A549 (cell line): ENCODE measurements around the gene ACOXL. TPM values are rescaled to one million over a fixed set of nuclear protein-coding genes. Genes with fewer than 3 reads are reported as not detected.

ENCODE experiments used
- ATAC-seq, 2 experiments: fragments of 200-7000 bp in 1 of 2; fragments of >200 bp in 1 of 2; cut with Nextera tagmentation in 1 of 2; cut with Tn5 transposase in 1 of 2; 3 replicates each; pipeline versions ENCODE4 v1.8.0 to v1.9.1; 2018 to 2020; ENCODE audit warnings: mild to moderate bottlenecking in 1 of 2, moderate library complexity in 1 of 2
- CTCF ChIA-PET: fragments of 300-600 bp; sonication (Branson Sonifier 250); formaldehyde crosslinking; extraction: SDS; loops from one replicate; lab custom pipeline; 2021; ENCODE audit warnings: antibody characterized with exemption, inconsistent platforms; lab: Yijun Ruan, JAX
- POLR2A ChIA-PET: fragments of 350-600 bp; formaldehyde crosslinking; extraction: SDS; loops from one replicate; lab custom pipeline; 2021; ENCODE audit warnings: antibody characterized with exemption, inconsistent platforms; lab: Yijun Ruan, JAX
- DNase-seq, 2 experiments: peaks; one replicate each; pipeline versions ENCODE4 v3.0.0 to v3.0.0-alpha.2; 2011 to 2016; ENCODE audit warnings: low read depth in 1 of 2, low spot score in 1 of 2
- FAIRE-seq: peaks from 2 replicates; lab custom pipeline; 2011; peaks lifted over from hg19 to GRCh38; lab: Jason Lieb, UNC
- H3K27ac ChIP-seq, 2 experiments: fragments of >200 bp; sonication (Bioruptor Twin); formaldehyde crosslinking; 3 replicates each; pipeline ENCODE4 v1.5.1; 2016 to 2017
- H3K4me1 ChIP-seq: fragments of >200 bp; sonication (Bioruptor Twin); formaldehyde crosslinking; 3 replicates; pipeline ENCODE4 v1.6.1; 2016
- H3K4me2 ChIP-seq: fragments of >200 bp; sonication (Bioruptor Twin); formaldehyde crosslinking; 3 replicates; pipeline ENCODE4 v1.6.1; 2016
- H3K4me3 ChIP-seq: fragments of >200 bp; sonication (Bioruptor Twin); formaldehyde crosslinking; 3 replicates; pipeline ENCODE4 v1.5.1; 2016
- H3K9me3 ChIP-seq: fragments of >200 bp; sonication (Bioruptor Twin); formaldehyde crosslinking; 3 replicates; pipeline ENCODE4 v1.6.1; 2016
- BHLHE40 ChIP-seq: IDR thresholded peaks from 2 replicates; pipeline ENCODE4 v1.6.1; 2012; ENCODE audit warnings: low read depth, low read length, inconsistent platforms
- CBX8 ChIP-seq: fragments of 200-600 bp; sonication (generic); IDR thresholded peaks from 2 replicates; pipeline ENCODE4 v1.6.1; 2016
- CEBPB ChIP-seq, 2 experiments: fragments of >200 bp in 1 of 2; sonication (Bioruptor Twin) in 1 of 2; formaldehyde crosslinking in 1 of 2; IDR thresholded peaks; 2 replicates each; pipeline ENCODE4 v1.6.1; 2012 to 2016
- CHD2 ChIP-seq: fragments of 150-350 bp; IDR thresholded peaks from 2 replicates; pipeline ENCODE4 v1.6.1; 2014; ENCODE audit warnings: low read length; ENCODE audit not compliant: partially characterized antibody
- CHD4 ChIP-seq: fragments of 200-600 bp; sonication (generic); IDR thresholded peaks from 2 replicates; pipeline ENCODE4 v1.6.1; 2016; ENCODE audit warnings: antibody characterized with exemption, mild to moderate bottlenecking, borderline replicate concordance
- EHF ChIP-seq: fragments of 250-450 bp; sonication (Bioruptor Pico); IDR thresholded peaks from 2 replicates; pipeline ENCODE4 v1.5.0; 2020; ENCODE audit warnings: mild to moderate bottlenecking
- FOSB ChIP-seq: fragments of 250-450 bp; sonication (Bioruptor Pico); IDR thresholded peaks from 2 replicates; pipeline ENCODE4 v1.5.0; 2020; ENCODE audit warnings: mild to moderate bottlenecking, moderate library complexity
- FOSL2 ChIP-seq, 2 experiments: fragments of 450-650 bp in 1 of 2; fragments of >200 bp in 1 of 2; sonication (Bioruptor Twin) in 1 of 2; formaldehyde crosslinking; IDR thresholded peaks; 2 replicates each; pipeline versions ENCODE4 v1.5.0 to v1.6.1; 2016 to 2020; ENCODE audit warnings: mild to moderate bottlenecking in 1 of 2, moderate library complexity in 1 of 2
- GATA3 ChIP-seq: IDR thresholded peaks from 2 replicates; pipeline ENCODE4 v1.6.1; 2012; ENCODE audit warnings: borderline replicate concordance
- HDAC2 ChIP-seq: fragments of 200-600 bp; sonication (generic); IDR thresholded peaks from 2 replicates; pipeline ENCODE4 v1.6.1; 2016
- HEYL ChIP-seq: fragments of 250-450 bp; sonication (Bioruptor Pico); IDR thresholded peaks from 2 replicates; pipeline ENCODE4 v1.8.0; 2021; ENCODE audit warnings: mild to moderate bottlenecking, moderate library complexity
- HOXB13 ChIP-seq: fragments of 250-450 bp; sonication (Bioruptor Pico); IDR thresholded peaks from 2 replicates; pipeline ENCODE4 v1.5.0; 2020; ENCODE audit warnings: low read depth, mild to moderate bottlenecking, moderate library complexity
- HOXB5 ChIP-seq: fragments of 250-450 bp; sonication (Bioruptor Pico); IDR thresholded peaks from 2 replicates; pipeline ENCODE4 v1.5.0; 2020; ENCODE audit warnings: mild to moderate bottlenecking, moderate library complexity
- MAFK ChIP-seq: fragments of 450-650 bp; IDR thresholded peaks from 2 replicates; pipeline ENCODE4 v1.6.1; 2014; ENCODE audit not compliant: partially characterized antibody
- MAZ ChIP-seq: fragments of 150-350 bp; IDR thresholded peaks from 2 replicates; pipeline ENCODE4 v1.6.1; 2014; ENCODE audit warnings: antibody characterized with exemption, low read depth, low read length, borderline replicate concordance
- MYC ChIP-seq: IDR thresholded peaks from 2 replicates; pipeline ENCODE4 v1.6.1; 2012; ENCODE audit warnings: mild to moderate bottlenecking, inconsistent platforms, low read length, improper control_type of control experiment, borderline replicate concordance
- NR3C1 ChIP-seq: fragments of >200 bp; sonication (Bioruptor Twin); formaldehyde crosslinking; IDR thresholded peaks from 3 replicates; pipeline ENCODE4 v1.6.1; 2017
- PHF8 ChIP-seq: fragments of 200-600 bp; sonication (generic); IDR thresholded peaks from 2 replicates; pipeline ENCODE4 v1.6.1; 2016; ENCODE audit warnings: low read depth, mild to moderate bottlenecking, antibody characterized with exemption, moderate library complexity, borderline replicate concordance
- RAD21 ChIP-seq, 2 experiments: fragments of >200 bp in 1 of 2; sonication (Bioruptor Twin) in 1 of 2; formaldehyde crosslinking in 1 of 2; IDR thresholded peaks in 1 of 2; conservative IDR thresholded peaks in 1 of 2; 2 replicates in 1 of 2; 3 replicates in 1 of 2; pipeline ENCODE4 v1.6.1; 2012 to 2018; ENCODE audit warnings: inconsistent platforms in 1 of 2
- RCOR1 ChIP-seq: fragments of 150-350 bp; IDR thresholded peaks from 2 replicates; pipeline ENCODE4 v1.6.1; 2014; ENCODE audit warnings: antibody characterized with exemption, low read length, low read depth
- RFX5 ChIP-seq: fragments of 450-650 bp; IDR thresholded peaks from 2 replicates; pipeline ENCODE4 v1.7.1; 2014; ENCODE audit warnings: antibody characterized with exemption, mild to moderate bottlenecking, moderate library complexity
- SMC3 ChIP-seq: fragments of >200 bp; sonication (Bioruptor Twin); formaldehyde crosslinking; IDR thresholded peaks from 3 replicates; pipeline ENCODE4 v1.6.1; 2018; ENCODE audit warnings: inconsistent platforms
- SREBF2 ChIP-seq: fragments of 450-650 bp; IDR thresholded peaks from 2 replicates; pipeline ENCODE4 v1.6.1; 2014; ENCODE audit warnings: mild to moderate bottlenecking, moderate library complexity
- TFCP2L1 ChIP-seq: fragments of 250-450 bp; sonication (Bioruptor Pico); IDR thresholded peaks from 2 replicates; pipeline ENCODE4 v1.5.0; 2021; ENCODE audit warnings: mild to moderate bottlenecking
- ZC3H11A ChIP-seq: fragments of 450-650 bp; IDR thresholded peaks from 2 replicates; pipeline ENCODE4 v1.6.1; 2014; ENCODE audit warnings: antibody characterized with exemption, mild to moderate bottlenecking
- ZSCAN20 ChIP-seq: fragments of 250-450 bp; sonication (Bioruptor Pico); IDR thresholded peaks from 2 replicates; pipeline ENCODE4 v1.8.0; 2022; ENCODE audit warnings: mild to moderate bottlenecking, moderate library complexity
- WGBS: methylation state at CpG from one replicate; pipeline ENCODE4 v1.1.6; 2017; ENCODE audit errors: missing lambda C conversion rate; 5-methylcytosine and 5-hydroxymethylcytosine counted together
- polyA plus RNA-seq, 4 experiments: library from polyadenylated mRNA; depleted of rRNA in 3 of 4; stranded (reverse); fragments of >200 nt; fragmentation: RNase III in 1 of 4; extraction: RNeasy Plus Mini Kit Qiagen cat#74134 plus additional on column Dnase treatment in 1 of 4; gene quantifications; 2 replicates in 3 of 4; 3 replicates in 1 of 4; pipeline ENCODE4 v1.2.3, GENCODE V29; 2011 to 2017
- TF ChIP-seq, protein P1 (sequence below): IDR thresholded peaks from 2 replicates; pipeline ENCODE4 v1.6.1; 2012; ENCODE audit warnings: low read depth, borderline replicate concordance
- TF ChIP-seq, protein P2 (sequence below): fragments of >200 bp; sonication (Bioruptor Twin); formaldehyde crosslinking; IDR thresholded peaks from 3 replicates; pipeline ENCODE4 v1.6.1; 2016
- TF ChIP-seq, protein P3 (sequence below): fragments of 150-350 bp; IDR thresholded peaks from 2 replicates; pipeline ENCODE4 v1.6.1; 2014; ENCODE audit warnings: low read depth, mild to moderate bottlenecking, low read length
- TF ChIP-seq, protein P4 (sequence below): IDR thresholded peaks from 2 replicates; pipeline ENCODE4 v1.6.1; 2012

The ACOXL gene
- polyA plus RNA-seq, 2 of the 4 experiments (the other 2 are of a cell fraction): not detected

DNA sequence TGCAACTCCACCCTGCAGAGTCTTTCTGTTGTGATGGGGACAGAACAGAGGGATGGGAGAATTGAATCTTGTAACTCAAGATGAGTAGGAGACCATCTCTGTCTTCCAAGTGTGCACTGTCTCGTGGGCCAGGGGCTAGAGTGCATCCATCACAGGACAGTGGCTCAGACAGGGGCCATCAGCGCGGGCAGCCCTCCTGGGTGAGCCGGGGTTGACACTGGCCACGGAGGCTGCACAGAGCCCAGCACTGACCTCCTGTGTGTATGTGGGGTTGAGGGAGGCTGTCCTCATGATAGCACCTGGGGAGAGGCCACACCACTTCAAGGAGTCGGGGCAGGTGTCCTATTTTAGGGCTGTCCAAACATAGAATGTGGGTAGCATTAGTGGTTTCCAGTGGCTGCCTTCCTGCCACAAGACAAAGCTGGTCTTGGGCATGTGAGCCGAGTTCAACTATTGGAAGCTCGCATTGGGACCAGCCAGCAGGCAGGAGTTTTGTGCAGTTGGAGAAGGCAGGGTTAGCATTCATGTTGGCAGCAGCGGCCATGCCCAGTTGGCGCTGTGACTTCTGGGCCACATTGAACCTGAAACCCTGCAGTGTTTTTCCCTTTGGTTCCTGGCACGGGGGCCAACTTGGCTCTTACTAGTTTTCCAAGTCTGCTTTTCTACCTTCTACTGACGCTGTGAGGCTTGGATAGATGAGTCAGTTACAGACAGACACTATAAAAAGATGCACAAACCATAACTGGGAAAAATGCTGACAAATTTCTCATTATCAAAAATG is 45.3 kb downstream of the ACOXL start:
- no peak overlapping the region for H3K27ac ChIP-seq
- CTCF ChIA-PET: no interaction called here
- H3K9me3 ChIP-seq: no peaks in the 10 kb centered on the region
- DNase-seq: no peak
- H3K4me1 ChIP-seq: no peaks in the 10 kb centered on the region
- WGBS: 39% methylated on average over 8 of the region's 12 CpGs
- no peak overlapping the region for H3K4me3 ChIP-seq
- TF ChIP-seq MAFK: no peak
- no peak for TF ChIP-seq HEYL (CRISPR knock-in tag)
- no peak for TF ChIP-seq EHF (CRISPR knock-in tag)
- TF ChIP-seq, protein P1, sequence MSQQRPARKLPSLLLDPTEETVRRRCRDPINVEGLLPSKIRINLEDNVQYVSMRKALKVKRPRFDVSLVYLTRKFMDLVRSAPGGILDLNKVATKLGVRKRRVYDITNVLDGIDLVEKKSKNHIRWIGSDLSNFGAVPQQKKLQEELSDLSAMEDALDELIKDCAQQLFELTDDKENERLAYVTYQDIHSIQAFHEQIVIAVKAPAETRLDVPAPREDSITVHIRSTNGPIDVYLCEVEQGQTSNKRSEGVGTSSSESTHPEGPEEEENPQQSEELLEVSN: no peak
- TF ChIP-seq ZSCAN20 (CRISPR knock-in tag): no peak
- no peak for TF ChIP-seq BHLHE40
- no peak for TF ChIP-seq RAD21 (conservative IDR thresholded peaks at IDR 0.05 in 1 of 2, IDR thresholded peaks at IDR 0.05 in 1 of 2)
- no peak for TF ChIP-seq CEBPB (IDR thresholded peaks at IDR 0.05)
- TF ChIP-seq TFCP2L1: no peak
- no peak for TF ChIP-seq MYC
- no peak for TF ChIP-seq SREBF2
- TF ChIP-seq, all 56 proteins: peak for 0
- ATAC-seq (no peak), FAIRE-seq (no peak)
- POLR2A ChIA-PET: no interaction called here
- H3K4me2 ChIP-seq: no peak overlapping the region

DNA sequence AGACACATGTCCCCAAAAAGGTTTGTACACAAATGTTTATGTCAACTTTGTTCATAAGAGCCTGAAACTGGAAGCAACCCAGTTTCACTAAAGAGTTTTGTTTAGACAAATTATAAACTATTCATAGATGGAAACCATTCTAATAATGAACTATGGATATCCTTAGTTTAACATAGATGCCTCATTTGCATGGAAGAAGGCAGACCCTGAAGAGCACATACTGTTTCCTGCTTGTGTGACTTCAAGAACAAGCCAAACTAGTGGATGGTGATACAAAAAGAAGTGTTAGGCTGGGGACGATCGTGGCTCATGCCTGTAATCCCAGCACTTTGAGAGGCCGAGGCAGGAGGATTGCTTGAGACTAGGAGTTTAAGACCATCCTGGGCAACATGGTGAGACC is 48.1 kb downstream of the ACOXL start:
- FAIRE-seq (no peak), DNase-seq (no peak), ATAC-seq (no peak)
- H3K9me3 ChIP-seq: peaks cover 3% of the 10 kb centered on the region; the same call in 1 of the 3 replicates
- TF ChIP-seq RAD21 (conservative IDR thresholded peaks at IDR 0.05 in 1 of 2, IDR thresholded peaks at IDR 0.05 in 1 of 2) (no peak), FOSL2 (IDR thresholded peaks at IDR 0.05) (no peak), FOSL2 (CRISPR knock-in tag; IDR thresholded peaks at IDR 0.05) (no peak), ZC3H11A (no peak), SMC3 (no peak), HDAC2 (no peak), CBX8 (no peak), CHD2 (no peak), PHF8 (no peak), NR3C1 (no peak), FOSB (no peak), BHLHE40 (no peak), GATA3 (no peak), HOXB13 (no peak)
- TF ChIP-seq, protein P1: no peak
- ChIA-PET POLR2A (no interaction called here), CTCF (no interaction called here)
- H3K4me3 ChIP-seq: no peak overlapping the region
- 17% methylated on average over 3 of the region's 3 CpGs for WGBS
- H3K27ac ChIP-seq: no peak overlapping the region
- no peaks in the 10 kb centered on the region for H3K4me1 ChIP-seq
- H3K4me2 ChIP-seq: no peak overlapping the region

DNA sequence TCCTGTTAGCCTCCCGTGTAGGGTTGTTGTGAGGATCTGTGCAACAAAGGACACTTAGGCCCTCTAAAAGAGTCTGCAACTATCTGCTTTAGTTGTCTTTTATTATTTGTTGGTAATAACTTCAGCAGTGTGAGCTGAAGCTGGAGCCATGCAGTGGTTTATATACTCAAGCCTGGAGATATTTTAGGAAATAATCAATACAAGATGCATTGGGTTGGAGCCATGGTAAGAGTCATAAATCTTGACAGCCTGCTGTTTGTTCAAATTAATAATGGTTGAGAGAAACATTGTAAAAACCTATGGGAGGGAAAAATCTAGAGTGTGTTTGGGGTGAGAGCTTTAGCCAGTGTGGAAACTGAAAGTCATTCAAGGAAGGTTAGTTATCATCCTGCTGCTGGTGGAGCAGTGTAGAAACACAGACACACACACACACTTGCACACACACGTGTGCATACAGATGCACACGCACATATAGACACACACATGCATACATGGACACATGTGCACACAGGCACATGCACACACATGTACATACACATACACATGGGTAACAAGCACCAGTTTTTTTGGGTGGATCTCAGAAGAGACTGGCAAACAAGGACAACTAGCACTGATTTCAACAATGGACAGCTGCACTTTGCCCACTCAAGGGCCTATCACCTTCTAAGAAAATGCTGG is 51.0 kb downstream of the ACOXL start:
- CTCF ChIA-PET: interaction anchor here (1.4 kb wide), 1 partner anchor 12 kb away, joined by 4 read pairs; no protein-coding TSS in a partner anchor
- Histone ChIP-seq H3K9me3 (peaks cover 6% of the 10 kb centered on the region; the same call in 1 of the 3 replicates), H3K4me3 (no peak overlapping the region), H3K27ac (no peak overlapping the region), H3K4me2 (no peak overlapping the region), H3K4me1 (no peaks in the 10 kb centered on the region)
- DNase-seq (no peak), FAIRE-seq (no peak), ATAC-seq (no peak)
- 2% methylated on average over 3 of the region's 3 CpGs for WGBS
- POLR2A ChIA-PET: no interaction called here
- TF ChIP-seq RCOR1 (no peak), PHF8 (no peak), MAZ (no peak), CHD4 (no peak), RFX5 (no peak), HOXB5 (CRISPR knock-in tag) (no peak), HEYL (CRISPR knock-in tag) (no peak), FOSB (no peak)
- TF ChIP-seq, protein P2, sequence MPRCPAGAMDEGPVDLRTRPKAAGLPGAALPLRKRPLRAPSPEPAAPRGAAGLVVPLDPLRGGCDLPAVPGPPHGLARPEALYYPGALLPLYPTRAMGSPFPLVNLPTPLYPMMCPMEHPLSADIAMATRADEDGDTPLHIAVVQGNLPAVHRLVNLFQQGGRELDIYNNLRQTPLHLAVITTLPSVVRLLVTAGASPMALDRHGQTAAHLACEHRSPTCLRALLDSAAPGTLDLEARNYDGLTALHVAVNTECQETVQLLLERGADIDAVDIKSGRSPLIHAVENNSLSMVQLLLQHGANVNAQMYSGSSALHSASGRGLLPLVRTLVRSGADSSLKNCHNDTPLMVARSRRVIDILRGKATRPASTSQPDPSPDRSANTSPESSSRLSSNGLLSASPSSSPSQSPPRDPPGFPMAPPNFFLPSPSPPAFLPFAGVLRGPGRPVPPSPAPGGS: no peak
- TF ChIP-seq, protein P3, sequence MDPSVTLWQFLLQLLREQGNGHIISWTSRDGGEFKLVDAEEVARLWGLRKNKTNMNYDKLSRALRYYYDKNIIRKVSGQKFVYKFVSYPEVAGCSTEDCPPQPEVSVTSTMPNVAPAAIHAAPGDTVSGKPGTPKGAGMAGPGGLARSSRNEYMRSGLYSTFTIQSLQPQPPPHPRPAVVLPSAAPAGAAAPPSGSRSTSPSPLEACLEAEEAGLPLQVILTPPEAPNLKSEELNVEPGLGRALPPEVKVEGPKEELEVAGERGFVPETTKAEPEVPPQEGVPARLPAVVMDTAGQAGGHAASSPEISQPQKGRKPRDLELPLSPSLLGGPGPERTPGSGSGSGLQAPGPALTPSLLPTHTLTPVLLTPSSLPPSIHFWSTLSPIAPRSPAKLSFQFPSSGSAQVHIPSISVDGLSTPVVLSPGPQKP: no peak
- TF ChIP-seq, protein P4, sequence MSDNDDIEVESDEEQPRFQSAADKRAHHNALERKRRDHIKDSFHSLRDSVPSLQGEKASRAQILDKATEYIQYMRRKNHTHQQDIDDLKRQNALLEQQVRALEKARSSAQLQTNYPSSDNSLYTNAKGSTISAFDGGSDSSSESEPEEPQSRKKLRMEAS: no peak
